HG03135 (cell line): ENCODE measurements around the gene TRIM40.
"Not testable (repeated sequence)": the region's sequence is repeated elsewhere in the genome, so short reads cannot be mapped to it uniquely, and the experiment has no call there.

Experiments
- ATAC-seq: cut with Tn5 transposase; IDR thresholded peaks from one replicate; pipeline ENCODE4 v1.9.1; 2021; ENCODE audit warnings: mild to moderate bottlenecking, moderate library complexity; ENCODE audit not compliant: unreplicated experiment

Gene TRIM40

GRCh38 chr6:30162265-30163089, 26.5 kb downstream of the TRIM40 start:
- no peak for ATAC-seq

GRCh38 chr6:30163090-30163917, 27.4 kb downstream of the TRIM40 start, which contains the start of gene TRIM15:
TRIM15 (plus strand) TSS chr6:30163546; CDS start chr6:30163685, 139 bp downstream.
- no peak for ATAC-seq

- no peak for ATAC-seq
These were observed 28.1 kb downstream of the TRIM40 start for GRCh38 chr6:30163918-30164654.

GRCh38 chr6:30164714-30165113, 28.8 kb downstream of the TRIM40 start:
- no peak for ATAC-seq

GRCh38 chr6:30165238-30165637, 29.3 kb downstream of the TRIM40 start:
- ATAC-seq: not testable (repeated sequence)

- ATAC-seq: no peak
These were observed 31.2 kb downstream of the TRIM40 start for GRCh38 chr6:30167101-30167500.

- no peak for ATAC-seq
These were observed 32.8 kb downstream of the TRIM40 start for GRCh38 chr6:30168741-30169140.

- no peak for ATAC-seq
These were observed 34.0 kb downstream of the TRIM40 start for GRCh38 chr6:30169658-30170614.

- no peak for ATAC-seq
These were observed 35.9 kb downstream of the TRIM40 start for GRCh38 chr6:30171677-30172471.

- no peak for ATAC-seq
These were observed 36.7 kb downstream of the TRIM40 start for GRCh38 chr6:30172681-30173080.

GRCh38 chr6:30175765-30176164, 39.8 kb downstream of the TRIM40 start:
- ATAC-seq: no peak

GRCh38 chr6:30178837-30179236, 42.9 kb downstream of the TRIM40 start:
- no peak for ATAC-seq

GRCh38 chr6:30180145-30180544, 44.2 kb downstream of the TRIM40 start:
- no peak for ATAC-seq

GRCh38 chr6:30184417-30185031, 48.6 kb downstream of the TRIM40 start:
- ATAC-seq: no peak

- no peak for ATAC-seq
These were observed 50.0 kb downstream of the TRIM40 start for GRCh38 chr6:30185846-30186484.

GRCh38 chr6:30188541-30188940, 52.6 kb downstream of the TRIM40 start:
- ATAC-seq: no peak

GRCh38 chr6:30192076-30192475, 56.1 kb downstream of the TRIM40 start:
- ATAC-seq: no peak
